Breast epithelium (tissue), 4 donors: ENCODE measurements around the gene RNF40. TPM values are rescaled to one million over a fixed set of nuclear protein-coding genes. Genes with fewer than 3 reads are reported as not detected.
A peak's percentile ranks its signal among the peaks of the same experiment; 100 is the strongest.
"Not testable (repeated sequence)": the region's sequence is repeated elsewhere in the genome, so short reads cannot be mapped to it uniquely, and the experiment has no call there.

Experiments used
- DNase-seq, 2 donors: peaks; one replicate each; pipeline ENCODE4 v3.0.0-alpha.2; 2019; ENCODE audit warnings: low spot score in 2 of 2
- H3K27ac ChIP-seq, 2 donors: fragments of 200-600 bp; sonication (generic) in 1 of 2; one replicate each; pipeline ENCODE4 v1.5.1; 2016 to 2019; ENCODE audit warnings: mild to moderate bottlenecking in 1 of 2
- H3K27me3 ChIP-seq, 2 donors: fragments of 200-600 bp; sonication (generic) in 1 of 2; one replicate each; pipeline versions ENCODE4 v1.5.1 to v1.6.0; 2017 to 2019; ENCODE audit warnings: control low read depth in 1 of 2, mild to moderate bottlenecking in 1 of 2
- H3K36me3 ChIP-seq: fragments of 200-600 bp; one replicate; pipeline ENCODE4 v1.5.1; 2019
- H3K4me1 ChIP-seq, 2 donors: fragments of 200-600 bp; sonication (generic); one replicate each; pipeline ENCODE4 v1.5.1; 2016 to 2019; ENCODE audit warnings: control low read depth in 1 of 2
- H3K4me3 ChIP-seq, 3 donors: fragments of 200-600 bp; sonication (generic); 1 replicate in 2 of 3; 2 replicates in 1 of 3; pipeline ENCODE4 v1.5.1; 2016 to 2019; ENCODE audit warnings: mild to moderate bottlenecking in 3 of 3, moderate library complexity in 2 of 3
- H3K9me3 ChIP-seq, 2 donors: fragments of 200-600 bp; sonication (generic) in 1 of 2; one replicate each; pipeline ENCODE4 v1.5.1; 2016 to 2019; ENCODE audit warnings: control low read depth in 1 of 2
- CTCF ChIP-seq, 3 donors: fragments of 450-650 bp; IDR thresholded peaks; one replicate each; pipeline ENCODE4 v1.5.1; 2016 to 2017; ENCODE audit warnings: antibody characterized with exemption in 3 of 3, mild to moderate bottlenecking in 3 of 3, moderate library complexity in 3 of 3
- POLR2A ChIP-seq: fragments of 450-650 bp; IDR thresholded peaks from one replicate; pipeline ENCODE4 v1.6.1; 2016; ENCODE audit warnings: antibody characterized with exemption, mild to moderate bottlenecking, moderate library complexity
- POLR2AphosphoS5 ChIP-seq, 3 donors: sonication (generic); formaldehyde crosslinking; IDR thresholded peaks; one replicate each; pipeline ENCODE4 v1.6.1; 2017; ENCODE audit warnings: antibody characterized with exemption in 3 of 3
- intact Hi-C: fragments of 100-400 bp; cut with DNase I; formaldehyde crosslinking; loops from one replicate; pipeline ENCODE4 v1.15.1; 2023; ENCODE audit warnings: low total_unique reads
- total RNA-seq, 3 donors: library from RNA; depleted of rRNA; stranded (reverse); fragments of >200 nt; gene quantifications; one replicate each; pipeline ENCODE4 v1.1.0, GENCODE V29; 2016

The RNF40 gene
- total RNA-seq, 3 donors from 2014 or later: 77.0 to 84.7 (median 77.3) TPM

- no peaks in the 10 kb centered on the region for H3K9me3 ChIP-seq
- no peaks in the 10 kb centered on the region for H3K4me1 ChIP-seq
- H3K27me3 ChIP-seq: no peaks in the 10 kb centered on the region
- DNase-seq: no peak
- H3K27ac ChIP-seq: no peak overlapping the region
- H3K36me3 ChIP-seq: no peaks in the 10 kb centered on the region
- intact Hi-C loops: no loop called here
- no peak for TF ChIP-seq POLR2AphosphoS5 (IDR thresholded peaks at IDR 0.05)
- no peak for TF ChIP-seq POLR2A
- no peak for TF ChIP-seq CTCF (IDR thresholded peaks at IDR 0.05)
- no peak overlapping the region for H3K4me3 ChIP-seq
Measured at GRCh38 chr16:30797670-30798309, 35.7 kb downstream of the RNF40 start.

- no peaks in the 10 kb centered on the region for H3K27me3 ChIP-seq
- H3K9me3 ChIP-seq: no peaks in the 10 kb centered on the region
- H3K4me3 ChIP-seq: no peak overlapping the region
- no peak for DNase-seq
- intact Hi-C loops: no loop called here
- H3K27ac ChIP-seq: no peak overlapping the region
- H3K4me1 ChIP-seq: no peaks in the 10 kb centered on the region
- no peaks in the 10 kb centered on the region for H3K36me3 ChIP-seq
- no peak for TF ChIP-seq CTCF (IDR thresholded peaks at IDR 0.05)
- TF ChIP-seq POLR2AphosphoS5 (IDR thresholded peaks at IDR 0.05): no peak
- no peak for TF ChIP-seq POLR2A
Measured at GRCh38 chr16:30802936-30803335, 40.8 kb downstream of the RNF40 start.

- Histone ChIP-seq H3K4me3 (peak overlapping the region; percentile 75 to 87 (median 76)), H3K9me3 (no peaks in the 10 kb centered on the region), H3K27ac (peak overlapping the region; percentile 88 to 95), H3K4me1 (no peaks in the 10 kb centered on the region), H3K27me3 (no peaks in the 10 kb centered on the region), H3K36me3 (no peaks in the 10 kb centered on the region)
- intact Hi-C loops: no loop called here
- DNase-seq: no peak
- TF ChIP-seq POLR2A (no peak), POLR2AphosphoS5 (IDR thresholded peaks at IDR 0.05) (no peak)
Measured at GRCh38 chr16:30805056-30805369, 42.9 kb downstream of the RNF40 start.

GRCh38 chr16:30805370-30806169 is 43.4 kb downstream of the RNF40 start:
- Histone ChIP-seq H3K4me1 (no peaks in the 10 kb centered on the region), H3K9me3 (no peaks in the 10 kb centered on the region), H3K27me3 (no peaks in the 10 kb centered on the region), H3K4me3 (peak overlapping the region; percentile 75 to 87 (median 76)), H3K27ac (peak overlapping the region; percentile 88 to 95), H3K36me3 (no peaks in the 10 kb centered on the region)
- TF ChIP-seq POLR2AphosphoS5 (IDR thresholded peaks at IDR 0.05): peak; percentile 86 to 93 (median 90)
- no peak for TF ChIP-seq CTCF (IDR thresholded peaks at IDR 0.05)
- TF ChIP-seq POLR2A: peak; percentile 93
- DNase-seq: peak; percentile 76 to 83
- intact Hi-C loops: no loop called here

- no peak for DNase-seq
- no peaks in the 10 kb centered on the region for H3K36me3 ChIP-seq
- no peaks in the 10 kb centered on the region for H3K9me3 ChIP-seq
- H3K27me3 ChIP-seq: no peaks in the 10 kb centered on the region
- H3K4me1 ChIP-seq: no peaks in the 10 kb centered on the region
- TF ChIP-seq CTCF (IDR thresholded peaks at IDR 0.05) (no peak), POLR2AphosphoS5 (IDR thresholded peaks at IDR 0.05) (no peak), POLR2A (no peak)
- no peak overlapping the region for H3K4me3 ChIP-seq
- H3K27ac ChIP-seq: no peak overlapping the region
- intact Hi-C loops: no loop called here
Measured at GRCh38 chr16:30808146-30808545, 46.0 kb downstream of the RNF40 start.

- DNase-seq, H3K4me3 ChIP-seq, H3K27ac ChIP-seq, H3K4me1 ChIP-seq, H3K36me3 ChIP-seq, H3K27me3 ChIP-seq, H3K9me3 ChIP-seq, intact Hi-C loops: not testable (repeated sequence)
Measured at GRCh38 chr16:30808890-30809426, 46.8 kb downstream of the RNF40 start.

GRCh38 chr16:30809675-30810074 is 47.6 kb downstream of the RNF40 start:
- H3K4me1 ChIP-seq, intact Hi-C loops, DNase-seq: not testable (repeated sequence)

More at GRCh38 chr16:30809675-30810074, 47.6 kb downstream of the RNF40 start:
- not testable (repeated sequence) for H3K27ac ChIP-seq, H3K4me3 ChIP-seq, H3K9me3 ChIP-seq, H3K36me3 ChIP-seq, H3K27me3 ChIP-seq
